GM21360 (cell line): ENCODE data around the gene HHIPL1.

Experiments used
- ATAC-seq: cut with Tn5 transposase; IDR thresholded peaks from one replicate; pipeline ENCODE4 v1.9.1; 2021; ENCODE audit warnings: mild to moderate bottlenecking, moderate library complexity; ENCODE audit not compliant: unreplicated experiment

HHIPL1 gene

DNA sequence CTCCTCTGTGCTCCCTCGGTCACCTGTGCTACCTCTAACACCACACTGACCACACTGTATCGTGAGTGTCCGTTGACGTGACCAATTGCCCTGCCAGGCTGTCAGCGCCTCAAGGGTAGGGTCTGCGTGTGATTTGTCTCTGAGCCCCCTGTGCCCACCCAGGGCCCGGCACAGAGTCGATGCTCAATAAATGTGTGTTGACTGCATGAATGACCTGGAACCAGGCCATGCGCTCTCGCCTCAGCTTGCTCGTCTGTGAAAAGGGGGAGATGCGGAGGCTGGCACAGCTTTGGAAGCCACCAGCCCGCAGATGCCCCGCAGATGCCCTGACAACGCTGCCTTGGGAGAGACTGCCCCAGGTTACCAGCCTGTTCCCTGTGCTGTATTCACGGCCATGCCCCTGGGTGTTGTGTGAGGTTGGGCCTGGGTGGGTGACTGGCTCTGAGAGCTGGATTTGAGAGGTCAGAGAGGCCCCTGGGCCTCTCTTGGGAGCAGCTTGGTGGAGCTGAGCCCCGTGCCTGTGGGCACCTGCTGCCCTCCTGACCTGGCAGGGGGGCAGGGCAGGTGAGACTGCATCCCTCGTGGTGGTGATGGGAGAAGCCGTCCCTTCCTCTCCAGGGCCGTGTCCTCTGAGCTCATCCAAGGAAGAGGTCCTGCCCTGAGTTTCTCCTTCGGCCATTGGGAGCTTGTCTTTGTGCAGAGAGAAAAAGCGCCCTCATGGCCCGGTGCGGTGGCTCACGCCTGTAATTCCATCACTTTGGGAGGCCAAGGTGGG is 82.4 kb downstream of the HHIPL1 start:
- ATAC-seq: no peak

DNA sequence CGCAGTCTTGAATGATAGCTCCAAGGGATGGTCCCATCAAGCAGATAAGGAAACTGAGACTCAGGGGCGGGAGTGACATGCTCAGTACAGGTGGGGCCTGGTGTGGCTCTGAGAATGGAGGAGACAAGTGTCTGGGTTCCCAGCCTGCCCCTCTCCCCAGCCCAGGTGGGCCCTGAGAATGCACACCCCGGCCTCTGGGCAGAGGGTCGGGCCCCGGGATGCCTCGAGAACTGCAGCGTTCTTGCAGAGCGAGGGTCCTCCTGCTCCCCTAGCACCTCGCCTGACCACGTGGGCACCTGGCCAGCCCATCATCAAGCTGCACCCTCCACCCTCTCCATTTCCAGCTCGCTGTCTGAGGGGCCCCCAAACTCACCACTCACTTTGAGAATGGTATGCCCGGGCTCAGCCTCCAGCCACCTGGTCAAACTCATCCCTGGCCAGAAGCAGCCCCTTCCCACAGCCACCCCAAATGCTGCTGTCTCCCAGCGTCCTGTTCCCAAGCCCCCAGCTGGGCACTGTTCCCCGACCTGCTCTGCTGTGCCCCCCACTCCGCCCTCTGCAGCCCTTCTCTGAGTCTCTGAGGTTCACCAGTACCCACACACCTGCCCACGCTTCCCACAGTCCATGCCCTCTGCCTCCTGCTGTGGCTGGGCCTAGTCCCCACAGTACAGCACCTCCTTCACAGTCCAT is 83.4 kb downstream of the HHIPL1 start:
- no peak for ATAC-seq

DNA sequence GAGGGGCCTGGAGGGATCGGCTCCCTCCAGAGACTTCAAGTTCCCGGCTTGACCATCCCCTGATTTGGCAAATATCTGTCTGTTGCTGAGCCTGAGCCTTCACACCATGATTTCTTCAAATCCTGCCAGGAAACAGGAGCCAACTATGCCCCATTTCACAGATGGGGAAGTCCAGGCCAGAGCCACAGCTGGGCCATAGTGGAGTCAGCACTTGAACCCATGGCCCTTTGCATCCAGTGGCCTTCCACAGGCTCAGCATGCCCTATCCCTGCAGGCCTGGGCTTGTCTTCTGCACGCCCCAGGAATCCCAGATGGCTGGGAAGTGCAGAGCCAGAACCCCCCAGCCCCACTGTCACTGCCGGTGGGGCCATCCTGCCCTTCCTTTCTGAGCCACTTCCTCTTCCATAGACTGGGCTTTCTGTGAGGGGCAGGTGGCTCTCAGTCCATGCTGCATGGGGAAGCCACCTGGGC is 84.1 kb downstream of the HHIPL1 start:
- ATAC-seq: no peak
